GM19463 (cell line): ENCODE data around the gene CCDC149.
A peak's percentile ranks its signal among the peaks of the same experiment; 100 is the strongest.

Experiments used
- ATAC-seq: cut with Tn5 transposase; IDR thresholded peaks from one replicate; pipeline ENCODE4 v1.9.1; 2021; ENCODE audit warnings: mild to moderate bottlenecking, moderate library complexity; ENCODE audit not compliant: unreplicated experiment

Gene CCDC149

GRCh38 chr4:24780936-24781495 is 131.8 kb downstream of the CCDC149 start:
- ATAC-seq = no peak

- no peak for ATAC-seq
Measured at GRCh38 chr4:24778464-24779225, 134.2 kb downstream of the CCDC149 start.

- no peak for ATAC-seq
Measured at GRCh38 chr4:24777536-24778463, 135.0 kb downstream of the CCDC149 start.

GRCh38 chr4:24775750-24776149 is 137.1 kb downstream of the CCDC149 start:
- no peak for ATAC-seq

- ATAC-seq = no peak
Measured at GRCh38 chr4:24775032-24775605, 137.7 kb downstream of the CCDC149 start.

- no peak for ATAC-seq
Measured at GRCh38 chr4:24774452-24774851, 138.4 kb downstream of the CCDC149 start.

- ATAC-seq = no peak
Measured at GRCh38 chr4:24772952-24773351, 139.9 kb downstream of the CCDC149 start.

- ATAC-seq = no peak
Measured at GRCh38 chr4:24772061-24772705, 140.7 kb downstream of the CCDC149 start.

- ATAC-seq = no peak
Measured at GRCh38 chr4:24771241-24771640, 141.6 kb downstream of the CCDC149 start.

GRCh38 chr4:24770667-24771066 is 142.2 kb downstream of the CCDC149 start:
- ATAC-seq = no peak

GRCh38 chr4:24770032-24770584 is 142.7 kb downstream of the CCDC149 start:
- peak; percentile 72 for ATAC-seq

GRCh38 chr4:24769571-24769970 is 143.3 kb downstream of the CCDC149 start:
- no peak for ATAC-seq

- ATAC-seq = peak; percentile 66
Measured at GRCh38 chr4:24768604-24769003, 144.2 kb downstream of the CCDC149 start.

GRCh38 chr4:24768006-24768405 is 144.8 kb downstream of the CCDC149 start:
- no peak for ATAC-seq

GRCh38 chr4:24765376-24765988 is 147.4 kb downstream of the CCDC149 start:
- no peak for ATAC-seq

GRCh38 chr4:24764345-24764744 is 148.5 kb downstream of the CCDC149 start:
- ATAC-seq = no peak

- no peak for ATAC-seq
Measured at GRCh38 chr4:24763631-24764297, 149.1 kb downstream of the CCDC149 start.
